WERI-Rb-1 (cell line): ENCODE data around the gene TRIM65.

Experiments used
- DNase-seq: peaks from one replicate; pipeline ENCODE4 v3.0.0-alpha.2; 2020
- H3K27ac ChIP-seq: fragments of 250-450 bp; sonication (Bioruptor Pico); 2 replicates; pipeline ENCODE4 v1.5.1; 2020; ENCODE audit warnings: mild to moderate bottlenecking, moderate library complexity
- H3K27me3 ChIP-seq: fragments of 250-450 bp; sonication (Bioruptor Pico); 2 replicates; pipeline ENCODE4 v1.5.1; 2021; ENCODE audit warnings: mild to moderate bottlenecking, low read depth, moderate library complexity; ENCODE audit not compliant: insufficient read depth, severe bottlenecking
- H3K36me3 ChIP-seq: fragments of 250-450 bp; sonication (Bioruptor Pico); 2 replicates; pipeline ENCODE4 v1.5.1; 2020; ENCODE audit warnings: mild to moderate bottlenecking, moderate library complexity
- H3K4me3 ChIP-seq: 2 replicates; pipeline ENCODE4 v1.5.1; 2011; ENCODE audit warnings: low read depth, mild to moderate bottlenecking, control low read depth, low read length
- H3K9me3 ChIP-seq: fragments of 250-450 bp; sonication (Bioruptor Pico); 2 replicates; pipeline ENCODE4 v1.5.1; 2021; ENCODE audit warnings: mild to moderate bottlenecking, moderate library complexity; ENCODE audit not compliant: severe bottlenecking
- TF ChIP-seq, protein P1 (sequence below): IDR thresholded peaks from 2 replicates; pipeline ENCODE4 v1.5.1; 2011; ENCODE audit warnings: low read depth, mild to moderate bottlenecking, control low read depth, inconsistent platforms, low read length

Gene TRIM65

DNA sequence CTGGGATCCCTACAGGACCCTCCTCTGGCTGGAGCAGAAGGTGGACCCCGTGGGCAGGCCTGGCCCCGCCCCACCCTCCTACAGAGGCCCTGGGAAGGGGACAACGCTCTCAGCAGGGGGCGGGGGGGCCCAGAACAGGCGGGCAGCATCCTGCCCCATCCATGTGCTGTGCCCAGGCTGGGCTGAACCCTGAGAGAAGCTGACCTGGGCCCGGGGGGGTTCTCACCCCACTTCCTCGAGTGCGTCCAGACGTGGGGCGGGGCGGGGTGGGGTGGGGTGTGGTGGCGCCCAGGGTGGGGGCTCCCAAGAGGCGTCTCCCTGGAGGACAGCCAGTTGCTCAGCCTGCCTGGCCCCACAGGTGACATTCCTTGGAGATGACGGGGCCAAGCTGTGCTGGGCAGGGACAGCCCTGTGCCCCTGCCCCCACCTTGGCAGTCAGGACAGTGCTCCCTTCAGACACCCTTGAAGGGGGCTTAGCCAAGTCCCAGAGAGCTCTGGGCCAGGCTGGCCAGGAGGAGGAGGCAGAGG lies 52.2 kb downstream of the TRIM65 start:
- Histone ChIP-seq H3K27me3 (no peaks in the 10 kb centered on the region), H3K27ac (peak overlapping the region; percentile 72), H3K9me3 (no peaks in the 10 kb centered on the region), H3K36me3 (peaks cover 42% of the 10 kb centered on the region), H3K4me3 (no peak overlapping the region)
- TF ChIP-seq, protein P1, sequence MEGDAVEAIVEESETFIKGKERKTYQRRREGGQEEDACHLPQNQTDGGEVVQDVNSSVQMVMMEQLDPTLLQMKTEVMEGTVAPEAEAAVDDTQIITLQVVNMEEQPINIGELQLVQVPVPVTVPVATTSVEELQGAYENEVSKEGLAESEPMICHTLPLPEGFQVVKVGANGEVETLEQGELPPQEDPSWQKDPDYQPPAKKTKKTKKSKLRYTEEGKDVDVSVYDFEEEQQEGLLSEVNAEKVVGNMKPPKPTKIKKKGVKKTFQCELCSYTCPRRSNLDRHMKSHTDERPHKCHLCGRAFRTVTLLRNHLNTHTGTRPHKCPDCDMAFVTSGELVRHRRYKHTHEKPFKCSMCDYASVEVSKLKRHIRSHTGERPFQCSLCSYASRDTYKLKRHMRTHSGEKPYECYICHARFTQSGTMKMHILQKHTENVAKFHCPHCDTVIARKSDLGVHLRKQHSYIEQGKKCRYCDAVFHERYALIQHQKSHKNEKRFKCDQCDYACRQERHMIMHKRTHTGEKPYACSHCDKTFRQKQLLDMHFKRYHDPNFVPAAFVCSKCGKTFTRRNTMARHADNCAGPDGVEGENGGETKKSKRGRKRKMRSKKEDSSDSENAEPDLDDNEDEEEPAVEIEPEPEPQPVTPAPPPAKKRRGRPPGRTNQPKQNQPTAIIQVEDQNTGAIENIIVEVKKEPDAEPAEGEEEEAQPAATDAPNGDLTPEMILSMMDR: no peak
- DNase-seq: no peak

DNA sequence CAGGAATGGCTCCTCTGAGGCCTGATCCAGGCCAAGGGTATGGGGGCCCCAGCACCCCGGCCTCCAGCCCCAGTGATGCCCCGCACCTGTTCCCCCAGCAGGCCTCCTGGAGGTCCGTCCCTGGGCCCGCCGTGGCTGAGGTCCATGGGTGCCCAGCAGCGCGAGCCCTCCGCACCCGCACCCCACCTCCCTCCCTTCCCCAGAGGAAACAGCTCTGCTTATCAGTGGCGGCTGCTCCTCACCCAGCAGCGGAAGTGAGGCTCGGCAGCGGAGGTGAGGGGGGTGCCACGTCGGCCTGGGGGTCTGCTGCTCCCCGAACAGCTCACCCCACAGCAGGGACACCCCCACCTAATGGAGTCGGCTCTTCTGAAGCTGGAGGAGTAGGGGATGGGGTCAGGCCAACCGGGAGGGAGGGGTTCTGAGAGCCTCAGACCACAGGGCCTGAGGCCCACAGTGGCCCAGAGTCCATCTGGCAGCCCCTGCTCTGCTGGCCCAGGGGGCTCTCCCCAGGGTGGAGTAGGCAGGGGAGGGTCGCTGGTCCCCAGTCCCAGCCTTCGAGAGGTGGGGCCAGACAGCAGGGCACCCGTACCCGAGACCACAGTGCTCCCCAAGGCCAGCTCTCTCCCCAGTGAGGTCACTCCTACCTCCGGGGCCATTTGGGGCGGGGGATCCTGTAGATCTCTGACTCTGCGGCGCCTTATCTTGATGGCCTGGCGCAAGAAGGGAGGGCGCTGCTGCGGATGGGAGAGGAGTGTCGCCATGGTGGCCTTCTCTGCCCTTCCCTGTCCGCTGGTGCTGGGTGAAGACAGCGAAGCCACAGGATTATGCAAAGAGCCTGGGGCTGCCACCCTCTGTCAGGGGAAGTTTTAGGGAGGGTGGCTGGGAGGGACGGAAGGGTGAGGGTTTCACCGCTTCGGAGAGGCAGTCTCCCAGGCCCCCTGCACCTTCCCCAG lies 52.9 kb downstream of the TRIM65 start, which contains the start of gene UNC13D:
Gene UNC13D (minus strand): TSS at position 828 of the 953 bp plus-strand sequence. CDS start 67 bp downstream, at position 761.
- H3K27me3 ChIP-seq: no peaks in the 10 kb centered on the region
- H3K27ac ChIP-seq: peak within 1 kb of the TSS; percentile 72
- TF ChIP-seq, protein P1: no peak
- DNase-seq: peak; percentile 47
- no peak within 1 kb of the TSS for H3K4me3 ChIP-seq
- H3K9me3 ChIP-seq: no peaks in the 10 kb centered on the region
- H3K36me3 ChIP-seq: peaks cover 35% of the 10 kb centered on the region

- Histone ChIP-seq H3K36me3 (peaks cover 27% of the 10 kb centered on the region), H3K4me3 (no peak overlapping the region), H3K27me3 (no peaks in the 10 kb centered on the region), H3K27ac (no peak overlapping the region), H3K9me3 (no peaks in the 10 kb centered on the region)
- DNase-seq: no peak
- TF ChIP-seq, protein P1: no peak
These were observed 53.7 kb downstream of the TRIM65 start for GRCh38 chr17:75842963-75843576.

DNA sequence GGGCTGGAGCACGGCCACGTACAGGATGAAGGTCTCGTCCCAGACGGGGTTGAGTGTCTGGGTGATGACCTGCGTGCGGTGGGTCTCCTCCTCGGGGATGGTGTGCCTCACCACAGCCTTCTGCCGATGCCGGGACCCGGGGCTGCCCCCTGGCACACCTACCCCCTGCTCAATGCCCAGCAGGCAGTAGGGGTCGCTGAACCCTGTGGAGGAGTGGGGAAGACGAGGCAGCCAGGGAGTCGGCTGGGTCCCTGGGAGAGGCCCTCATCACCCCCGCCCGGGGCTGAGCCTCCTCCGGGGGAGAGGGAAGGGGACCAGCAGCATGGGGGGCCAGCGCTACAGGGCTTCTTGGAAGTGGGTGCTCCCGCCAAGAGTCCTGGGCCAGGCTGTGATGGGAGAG lies 54.3 kb downstream of the TRIM65 start:
- peaks cover 20% of the 10 kb centered on the region for H3K36me3 ChIP-seq
- H3K27ac ChIP-seq: no peak overlapping the region
- no peak for DNase-seq

DNA sequence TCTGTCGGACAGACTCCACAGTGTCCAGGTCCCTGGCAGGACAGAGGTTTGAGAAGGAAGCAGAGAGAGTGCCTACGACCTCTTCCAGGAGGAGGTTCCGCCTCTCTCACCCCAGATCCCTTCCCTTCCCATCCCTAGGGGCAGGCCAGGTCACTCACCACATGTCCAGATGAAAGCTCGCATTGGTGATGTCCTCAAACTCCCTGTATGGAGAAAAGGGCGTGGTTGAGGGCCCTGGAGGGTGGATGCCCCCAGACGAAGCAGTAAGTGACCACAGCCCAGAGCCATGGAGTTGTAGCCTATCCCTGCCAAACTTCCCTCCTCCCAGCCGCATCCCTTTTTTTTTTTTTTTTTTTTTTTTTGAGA lies 56.0 kb downstream of the TRIM65 start:
- Histone ChIP-seq H3K9me3 (no peaks in the 10 kb centered on the region), H3K27me3 (no peaks in the 10 kb centered on the region), H3K27ac (no peak overlapping the region), H3K36me3 (peaks cover 4% of the 10 kb centered on the region), H3K4me3 (no peak overlapping the region)
- TF ChIP-seq, protein P1: no peak
- peak; percentile 53 for DNase-seq

More for the DNA sequence above, 54.3 kb downstream of the TRIM65 start:
- H3K4me3 ChIP-seq: no peak overlapping the region
- TF ChIP-seq, protein P1: no peak
- no peaks in the 10 kb centered on the region for H3K27me3 ChIP-seq
- no peaks in the 10 kb centered on the region for H3K9me3 ChIP-seq
